Fibroblast of villous mesenchyme (primary cell): ENCODE measurements around the gene NUAK1. TPM values are rescaled to one million over a fixed set of nuclear protein-coding genes. Genes with fewer than 3 reads are reported as not detected.

Experiments used
- DNase-seq: peaks from one replicate; pipeline ENCODE4 v3.0.0-alpha.2; 2010; ENCODE audit warnings: low read depth
- H3K4me3 ChIP-seq: 2 replicates; pipeline ENCODE4 v1.5.1; 2011; ENCODE audit warnings: low read depth, mild to moderate bottlenecking, low read length
- CTCF ChIP-seq: IDR thresholded peaks from 2 replicates; pipeline ENCODE4 v1.5.1; 2012; ENCODE audit warnings: low read depth, mild to moderate bottlenecking, low read length; ENCODE audit not compliant: insufficient read depth
- total RNA-seq: library from RNA; depleted of rRNA; stranded (reverse); fragments of >200 nt; gene quantifications from 2 replicates; pipeline ENCODE4 v1.2.3, GENCODE V29; 2012

The NUAK1 gene
- total RNA-seq, 1 donor: 84.6 TPM

- H3K4me3 ChIP-seq: no peak overlapping the region
- no peak for TF ChIP-seq CTCF
- DNase-seq: no peak
Measured at GRCh38 chr12:106106061-106106566, 32.6 kb downstream of the NUAK1 start.

- DNase-seq: no peak
- TF ChIP-seq CTCF: no peak
- no peak overlapping the region for H3K4me3 ChIP-seq
Measured at GRCh38 chr12:106101803-106102202, 37.0 kb downstream of the NUAK1 start.

GRCh38 chr12:106098691-106099200 is 40.0 kb downstream of the NUAK1 start:
- no peak for DNase-seq
- no peak for TF ChIP-seq CTCF
- no peak overlapping the region for H3K4me3 ChIP-seq

- TF ChIP-seq CTCF: no peak
- DNase-seq: no peak
- H3K4me3 ChIP-seq: no peak overlapping the region
Measured at GRCh38 chr12:106097011-106097410, 41.7 kb downstream of the NUAK1 start.

GRCh38 chr12:106096376-106096775 is 42.4 kb downstream of the NUAK1 start:
- no peak overlapping the region for H3K4me3 ChIP-seq
- no peak for TF ChIP-seq CTCF
- DNase-seq: peak; percentile 76

- no peak for TF ChIP-seq CTCF
- no peak overlapping the region for H3K4me3 ChIP-seq
- DNase-seq: no peak
Measured at GRCh38 chr12:106094304-106094703, 44.5 kb downstream of the NUAK1 start.

GRCh38 chr12:106093246-106093645 is 45.5 kb downstream of the NUAK1 start:
- no peak for DNase-seq
- H3K4me3 ChIP-seq: no peak overlapping the region
- TF ChIP-seq CTCF: no peak
